Activated T-helper 2 cell treated with anti-CD3 and anti-CD28 coated beads, Interferon-gamma antibody, Interleukin-2, Interleukin-4, amounts not matched to agents 10 μg/mL and 5 μg/mL and 100 μg/mL, durations not matched to agents 14 hours and 24 hours and 36 hours (primary cell): Measurements from ENCODE around the gene INHBA. TPM values are rescaled to one million over a fixed set of nuclear protein-coding genes. Genes with fewer than 3 reads are reported as not detected.

Source experiments
- DNase-seq: peaks from one replicate; pipeline ENCODE4 v3.0.0; 2021; ENCODE audit warnings: low spot score
- H3K27ac Mint-ChIP-seq: one replicate; pipeline ENCODE4 v1.8.0; 2021; ENCODE audit warnings: mixed read lengths
- H3K27me3 Mint-ChIP-seq: one replicate; pipeline ENCODE4 v1.8.0; 2021; ENCODE audit warnings: low read depth, mixed read lengths
- H3K36me3 Mint-ChIP-seq: one replicate; pipeline ENCODE4 v1.8.0; 2021; ENCODE audit warnings: low read depth, mixed read lengths
- H3K4me1 Mint-ChIP-seq: one replicate; pipeline ENCODE4 v1.8.0; 2021; ENCODE audit warnings: low read depth, mixed read lengths
- H3K4me3 Mint-ChIP-seq: one replicate; pipeline ENCODE4 v1.8.0; 2021; ENCODE audit warnings: low read depth, mild to moderate bottlenecking, moderate library complexity, mixed read lengths
- H3K9me3 Mint-ChIP-seq: one replicate; pipeline ENCODE4 v1.8.0; 2021; ENCODE audit warnings: mixed read lengths
- intact Hi-C: fragments of 100-400 bp; cut with micrococcal nuclease; formaldehyde crosslinking; loops from one replicate; pipeline ENCODE4 v1.15.1; 2023
- total RNA-seq: library from RNA; stranded (reverse); gene quantifications from 2 replicates; pipeline ENCODE4 v1.2.3, GENCODE V29; 2022

Gene INHBA
- total RNA-seq, 1 donor from 2014 or later: 1.0 TPM

- peaks cover 2% of the 10 kb centered on the region for H3K4me1 Mint-ChIP-seq
- DNase-seq: no peak
- no peaks in the 10 kb centered on the region for H3K36me3 Mint-ChIP-seq
- H3K27me3 Mint-ChIP-seq: peaks cover 15% of the 10 kb centered on the region
- intact Hi-C loops: no loop called here
- H3K4me3 Mint-ChIP-seq: no peak overlapping the region
- no peak overlapping the region for H3K27ac Mint-ChIP-seq
- no peaks in the 10 kb centered on the region for H3K9me3 Mint-ChIP-seq
These were observed 9.5 kb downstream of the INHBA start for GRCh38 chr7:41693150-41693997.

DNA sequence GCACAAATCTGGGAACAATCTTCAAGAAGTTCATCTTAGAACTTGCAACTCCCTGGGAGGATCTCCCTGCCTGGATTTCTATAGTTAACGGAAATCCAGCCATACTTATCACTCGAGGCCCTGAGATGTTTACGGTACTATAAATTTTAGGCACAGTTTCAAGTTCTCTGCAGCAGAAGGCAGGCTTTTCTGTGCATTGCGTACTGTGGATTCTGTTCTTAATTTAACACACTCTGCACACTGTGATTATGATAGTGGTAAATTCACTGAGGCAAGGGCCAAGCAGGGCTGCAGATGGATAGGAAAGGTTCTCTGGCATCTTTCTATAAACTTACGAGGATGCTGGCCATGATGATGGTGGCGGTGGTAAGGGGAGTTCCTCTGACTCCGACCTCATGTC lies 10.6 kb downstream of the INHBA start:
- H3K27ac Mint-ChIP-seq: no peak overlapping the region
- no peaks in the 10 kb centered on the region for H3K36me3 Mint-ChIP-seq
- H3K4me1 Mint-ChIP-seq: peaks cover 2% of the 10 kb centered on the region
- no peak for DNase-seq
- H3K9me3 Mint-ChIP-seq: no peaks in the 10 kb centered on the region
- no peak overlapping the region for H3K4me3 Mint-ChIP-seq
- intact Hi-C loops: no loop called here
- peaks cover 10% of the 10 kb centered on the region for H3K27me3 Mint-ChIP-seq

DNA sequence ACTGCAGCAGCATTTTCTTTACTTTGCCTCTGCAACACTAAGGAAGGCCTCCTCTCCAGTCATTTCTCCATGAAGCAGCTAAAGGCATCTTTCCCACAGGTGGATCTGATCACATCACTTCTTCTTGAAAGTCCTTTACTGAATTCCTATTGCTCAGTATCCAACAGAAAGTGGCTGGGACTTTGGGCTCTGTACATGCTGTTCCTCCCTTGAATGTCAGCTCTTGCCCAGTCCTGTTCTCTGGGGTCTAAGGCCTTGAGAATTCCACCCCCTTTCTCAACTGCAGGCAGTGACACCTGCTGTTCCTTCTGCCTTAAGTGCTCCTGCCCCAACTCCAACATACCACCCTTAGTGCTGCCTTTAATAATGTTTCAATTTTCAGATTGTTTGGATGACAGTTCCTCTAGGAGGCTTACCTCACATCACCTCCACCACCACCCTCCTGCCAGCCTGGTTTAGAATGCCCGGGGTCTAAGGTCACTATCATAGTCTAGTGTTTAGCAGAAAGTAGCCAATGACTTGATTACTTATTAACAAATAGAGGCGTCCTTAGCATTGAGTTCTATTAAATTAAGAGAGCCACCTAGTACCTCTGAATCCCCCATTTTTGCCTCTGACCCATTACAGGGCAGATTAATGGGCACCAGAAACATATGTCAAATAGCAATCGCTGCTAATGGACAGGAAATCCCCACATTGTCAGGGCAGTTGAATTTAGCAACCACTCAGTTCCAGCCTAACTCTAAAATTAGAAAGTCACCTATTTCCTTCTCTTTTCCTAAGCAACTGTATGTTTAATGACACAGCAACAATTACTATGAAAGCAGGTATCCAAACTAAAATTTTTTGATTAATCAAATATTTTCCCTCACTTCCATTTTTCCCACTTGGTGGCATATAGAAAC lies 11.4 kb downstream of the INHBA start:
- Mint-ChIP-seq H3K27me3 (peaks cover 7% of the 10 kb centered on the region), H3K9me3 (no peaks in the 10 kb centered on the region), H3K4me3 (no peak overlapping the region), H3K4me1 (peaks cover 2% of the 10 kb centered on the region), H3K36me3 (no peaks in the 10 kb centered on the region), H3K27ac (no peak overlapping the region)
- intact Hi-C loops: no loop called here
- DNase-seq: no peak

- no peak overlapping the region for H3K27ac Mint-ChIP-seq
- peaks cover 3% of the 10 kb centered on the region for H3K27me3 Mint-ChIP-seq
- no peaks in the 10 kb centered on the region for H3K4me1 Mint-ChIP-seq
- no peaks in the 10 kb centered on the region for H3K9me3 Mint-ChIP-seq
- DNase-seq: no peak
- intact Hi-C loops: no loop called here
- H3K36me3 Mint-ChIP-seq: no peaks in the 10 kb centered on the region
- no peak overlapping the region for H3K4me3 Mint-ChIP-seq
These were observed 13.1 kb downstream of the INHBA start for GRCh38 chr7:41689815-41690214.

DNA sequence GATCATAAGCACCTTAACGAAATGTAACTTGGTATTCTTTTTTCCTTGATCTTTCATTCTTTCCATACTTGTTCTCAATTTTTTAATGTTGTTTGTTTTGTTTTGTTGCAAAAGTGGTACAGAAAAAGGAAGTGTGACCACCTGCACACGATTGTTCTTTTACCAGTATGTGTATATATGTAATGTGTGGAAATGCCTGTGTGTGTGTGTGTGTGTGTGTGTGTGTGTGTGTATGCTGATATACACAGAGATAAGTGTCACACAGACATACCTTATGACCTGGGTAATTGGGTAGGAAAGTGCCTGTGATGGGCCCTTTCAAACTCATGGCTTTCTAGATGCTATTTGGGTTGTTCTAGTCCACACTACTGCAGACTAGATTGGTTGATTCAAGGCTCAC lies 14.0 kb downstream of the INHBA start:
- Mint-ChIP-seq H3K4me3 (no peak overlapping the region), H3K27ac (no peak overlapping the region), H3K36me3 (no peaks in the 10 kb centered on the region), H3K27me3 (peaks cover 3% of the 10 kb centered on the region), H3K9me3 (no peaks in the 10 kb centered on the region), H3K4me1 (no peaks in the 10 kb centered on the region)
- intact Hi-C loops: no loop called here
- DNase-seq: no peak

DNA sequence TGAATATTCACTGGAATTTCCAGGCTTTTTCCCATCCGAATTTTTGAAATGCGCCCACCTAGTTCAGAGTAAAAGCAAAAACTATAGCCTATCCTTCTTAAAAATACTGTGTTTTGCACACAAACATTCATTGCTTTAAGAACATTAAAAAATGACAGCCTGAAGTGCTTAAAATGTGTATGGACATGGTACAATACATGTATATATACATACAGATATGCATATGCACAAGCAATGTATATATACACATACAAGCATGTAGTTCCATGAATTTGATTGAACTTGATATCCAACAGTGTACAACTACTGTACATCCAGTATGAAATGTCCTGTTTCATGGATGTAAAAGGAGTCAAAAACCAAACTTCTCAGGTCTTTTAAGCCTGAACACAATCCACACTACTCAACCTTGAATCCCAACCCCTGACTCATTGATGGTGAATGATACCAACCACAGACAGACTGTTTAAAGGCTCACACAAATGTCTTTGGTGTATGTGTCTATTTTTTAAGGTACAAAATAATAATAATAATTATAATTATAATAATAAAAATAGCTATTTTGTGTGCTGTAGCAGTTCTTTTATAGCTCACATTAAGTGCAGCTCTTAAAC lies 14.8 kb downstream of the INHBA start:
- Mint-ChIP-seq H3K36me3 (no peaks in the 10 kb centered on the region), H3K9me3 (no peaks in the 10 kb centered on the region), H3K27me3 (no peaks in the 10 kb centered on the region), H3K4me1 (no peaks in the 10 kb centered on the region), H3K4me3 (no peak overlapping the region), H3K27ac (no peak overlapping the region)
- intact Hi-C loops: no loop called here
- DNase-seq: no peak

DNA sequence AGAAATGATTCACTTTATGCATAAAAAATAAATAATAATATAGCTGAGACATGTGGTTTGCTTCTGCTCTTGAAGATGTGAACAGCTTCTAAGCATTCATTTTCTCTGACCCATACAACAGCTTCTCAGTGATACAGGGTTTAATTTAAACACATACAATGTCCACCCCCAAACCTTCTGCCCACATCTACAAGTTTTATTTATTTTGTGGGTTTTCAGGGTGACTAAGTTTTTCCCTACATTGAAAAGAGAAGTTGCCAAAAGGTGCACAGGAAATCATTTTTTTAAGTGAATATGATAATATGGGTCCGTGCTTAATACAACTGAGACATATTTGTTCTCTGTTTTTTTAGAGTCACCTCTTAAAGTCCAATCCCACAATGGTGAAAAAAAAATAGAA lies 17.2 kb downstream of the INHBA start:
- no peaks in the 10 kb centered on the region for H3K9me3 Mint-ChIP-seq
- no peak for DNase-seq
- no peak overlapping the region for H3K27ac Mint-ChIP-seq
- intact Hi-C loops: no loop called here
- H3K4me1 Mint-ChIP-seq: no peaks in the 10 kb centered on the region
- no peak overlapping the region for H3K4me3 Mint-ChIP-seq
- H3K27me3 Mint-ChIP-seq: no peaks in the 10 kb centered on the region
- no peaks in the 10 kb centered on the region for H3K36me3 Mint-ChIP-seq

- H3K4me3 Mint-ChIP-seq: no peak overlapping the region
These were observed 20.5 kb downstream of the INHBA start for GRCh38 chr7:41682422-41682821.

DNA sequence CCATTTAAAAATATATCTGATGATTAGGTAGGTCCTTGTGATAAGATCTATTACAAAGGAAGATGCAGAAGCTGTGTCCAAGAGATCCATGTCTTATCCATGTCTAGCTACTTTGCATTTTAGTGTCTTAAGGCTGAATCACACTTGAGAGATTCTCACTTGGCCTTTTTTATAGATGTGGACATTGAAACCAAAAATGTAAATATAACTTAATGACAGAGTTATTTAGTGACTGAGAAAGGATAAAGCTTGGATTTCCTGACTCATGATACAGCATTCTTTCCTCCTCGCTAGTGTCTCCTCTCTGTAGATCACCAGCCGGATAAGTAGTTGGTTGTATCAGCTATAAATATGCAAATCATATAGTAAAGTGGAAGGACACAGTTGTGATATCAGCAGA lies 23.3 kb downstream of the INHBA start:
- H3K27me3 Mint-ChIP-seq: no peaks in the 10 kb centered on the region
- H3K9me3 Mint-ChIP-seq: no peaks in the 10 kb centered on the region
- intact Hi-C loops: no loop called here
- H3K27ac Mint-ChIP-seq: no peak overlapping the region
- no peak for DNase-seq
- H3K4me3 Mint-ChIP-seq: no peak overlapping the region
- H3K36me3 Mint-ChIP-seq: no peaks in the 10 kb centered on the region
- H3K4me1 Mint-ChIP-seq: no peaks in the 10 kb centered on the region

More at GRCh38 chr7:41682422-41682821, 20.5 kb downstream of the INHBA start:
- no peak for DNase-seq
- no peak overlapping the region for H3K27ac Mint-ChIP-seq
- intact Hi-C loops: no loop called here
- no peaks in the 10 kb centered on the region for H3K27me3 Mint-ChIP-seq
- H3K36me3 Mint-ChIP-seq: no peaks in the 10 kb centered on the region
- H3K4me1 Mint-ChIP-seq: no peaks in the 10 kb centered on the region
- H3K9me3 Mint-ChIP-seq: no peaks in the 10 kb centered on the region

- no peaks in the 10 kb centered on the region for H3K27me3 Mint-ChIP-seq
- no peaks in the 10 kb centered on the region for H3K4me1 Mint-ChIP-seq
- no peak overlapping the region for H3K27ac Mint-ChIP-seq
- no peaks in the 10 kb centered on the region for H3K36me3 Mint-ChIP-seq
- intact Hi-C loops: no loop called here
- no peak overlapping the region for H3K4me3 Mint-ChIP-seq
- peaks cover 4% of the 10 kb centered on the region for H3K9me3 Mint-ChIP-seq
- DNase-seq: no peak
These were observed 28.3 kb downstream of the INHBA start for GRCh38 chr7:41674505-41675023.

DNA sequence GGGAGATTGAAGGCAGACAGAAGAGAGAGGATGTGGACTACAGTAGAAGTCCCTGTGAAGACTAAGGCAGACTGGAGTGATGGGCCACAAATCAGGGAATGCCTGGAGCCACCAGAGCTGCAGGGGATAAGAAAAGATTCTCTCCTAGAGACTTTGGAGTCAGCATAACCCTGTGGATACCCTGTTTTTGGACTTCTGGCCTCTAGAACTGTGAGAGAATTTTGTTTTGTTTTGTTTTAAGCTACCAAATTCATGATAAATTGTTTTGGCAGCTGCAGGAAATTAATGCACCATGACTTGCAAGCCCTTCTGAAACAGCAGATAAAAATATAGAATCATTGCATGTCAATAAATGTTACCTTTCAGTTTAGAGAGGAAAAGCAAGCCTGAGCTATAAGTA lies 41.3 kb downstream of the INHBA start:
- no peak for DNase-seq
- no peaks in the 10 kb centered on the region for H3K27me3 Mint-ChIP-seq
- H3K9me3 Mint-ChIP-seq: peaks cover 3% of the 10 kb centered on the region
- no peaks in the 10 kb centered on the region for H3K4me1 Mint-ChIP-seq
- H3K4me3 Mint-ChIP-seq: no peak overlapping the region
- no peaks in the 10 kb centered on the region for H3K36me3 Mint-ChIP-seq
- H3K27ac Mint-ChIP-seq: no peak overlapping the region
- intact Hi-C loops: no loop called here

- Mint-ChIP-seq H3K36me3 (no peaks in the 10 kb centered on the region), H3K9me3 (no peaks in the 10 kb centered on the region), H3K4me3 (no peak overlapping the region), H3K27me3 (no peaks in the 10 kb centered on the region), H3K4me1 (no peaks in the 10 kb centered on the region), H3K27ac (no peak overlapping the region)
- DNase-seq: no peak
- intact Hi-C loops: no loop called here
These were observed 43.4 kb downstream of the INHBA start for GRCh38 chr7:41659539-41659938.
